Measurements from ENCODE around the gene ADA.

DNA sequence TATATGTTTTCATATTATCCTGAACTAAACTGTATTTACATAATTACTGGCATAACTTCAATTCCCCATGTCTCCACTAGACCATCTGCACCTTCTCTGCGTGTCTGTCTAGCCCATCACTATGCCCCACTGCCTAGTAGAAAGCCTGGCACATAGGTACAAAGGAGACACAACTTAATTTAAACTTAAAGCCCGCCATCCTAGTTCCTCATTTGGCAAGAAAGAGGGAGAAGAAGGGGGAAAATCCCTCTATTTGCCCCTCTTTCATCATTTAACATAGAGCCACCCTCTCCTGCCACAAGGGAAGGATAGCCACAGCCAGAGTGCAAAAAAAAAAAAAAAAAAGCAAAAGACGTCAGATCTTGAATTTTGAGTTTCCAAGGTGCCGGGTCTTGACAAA, 67.3 kb downstream of the ADA start:
- TF ChIP-seq POLR2A (IDR thresholded peaks at IDR 0.05) = no peak
- TF ChIP-seq, protein P1, sequence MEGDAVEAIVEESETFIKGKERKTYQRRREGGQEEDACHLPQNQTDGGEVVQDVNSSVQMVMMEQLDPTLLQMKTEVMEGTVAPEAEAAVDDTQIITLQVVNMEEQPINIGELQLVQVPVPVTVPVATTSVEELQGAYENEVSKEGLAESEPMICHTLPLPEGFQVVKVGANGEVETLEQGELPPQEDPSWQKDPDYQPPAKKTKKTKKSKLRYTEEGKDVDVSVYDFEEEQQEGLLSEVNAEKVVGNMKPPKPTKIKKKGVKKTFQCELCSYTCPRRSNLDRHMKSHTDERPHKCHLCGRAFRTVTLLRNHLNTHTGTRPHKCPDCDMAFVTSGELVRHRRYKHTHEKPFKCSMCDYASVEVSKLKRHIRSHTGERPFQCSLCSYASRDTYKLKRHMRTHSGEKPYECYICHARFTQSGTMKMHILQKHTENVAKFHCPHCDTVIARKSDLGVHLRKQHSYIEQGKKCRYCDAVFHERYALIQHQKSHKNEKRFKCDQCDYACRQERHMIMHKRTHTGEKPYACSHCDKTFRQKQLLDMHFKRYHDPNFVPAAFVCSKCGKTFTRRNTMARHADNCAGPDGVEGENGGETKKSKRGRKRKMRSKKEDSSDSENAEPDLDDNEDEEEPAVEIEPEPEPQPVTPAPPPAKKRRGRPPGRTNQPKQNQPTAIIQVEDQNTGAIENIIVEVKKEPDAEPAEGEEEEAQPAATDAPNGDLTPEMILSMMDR (IDR thresholded peaks at IDR 0.05) = no peak
